GM12892 (cell line): ENCODE results near the gene FREM1.

Experiments used
- DNase-seq: peaks from one replicate; pipeline ENCODE4 v3.0.0; 2011; ENCODE audit not compliant: insufficient read length
- FAIRE-seq: peaks from 2 replicates; lab custom pipeline; 2011; peaks lifted over from hg19 to GRCh38; lab: Jason Lieb, UNC
- POLR2A ChIP-seq: IDR thresholded peaks from 2 replicates; pipeline ENCODE4 v1.6.1; 2011; ENCODE audit warnings: low read depth, low read length, control low read depth
- POLR2AphosphoS5 ChIP-seq: IDR thresholded peaks from 2 replicates; pipeline ENCODE4 v1.6.1; 2011; ENCODE audit warnings: low read depth, low read length, control low read depth
- TAF1 ChIP-seq: IDR thresholded peaks from 2 replicates; pipeline ENCODE4 v1.6.1; 2011; ENCODE audit warnings: low read depth, mild to moderate bottlenecking, control low read depth, low read length, borderline replicate concordance

Gene FREM1

DNA sequence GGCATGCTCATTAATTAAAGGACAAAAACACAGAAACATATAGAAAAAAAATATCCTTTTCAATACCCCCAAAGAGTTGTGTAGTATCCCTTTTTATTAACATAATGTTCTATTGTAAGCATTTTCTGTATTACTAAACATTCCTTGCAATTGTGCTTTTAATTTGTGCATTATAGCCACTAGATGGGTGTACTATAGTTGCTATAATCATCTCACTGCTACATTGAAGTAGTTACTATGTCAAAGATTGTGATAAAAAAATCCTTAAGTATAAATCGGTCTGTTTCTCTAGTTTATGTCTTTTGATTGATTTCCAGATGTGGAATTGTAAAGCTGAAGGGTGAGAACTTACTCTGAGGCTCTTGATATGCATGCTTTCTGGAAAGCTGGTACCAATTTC lies 21.4 kb downstream of the FREM1 start:
- no peak for FAIRE-seq
- no peak for DNase-seq
- TF ChIP-seq TAF1: no peak
- TF ChIP-seq POLR2AphosphoS5: no peak
- TF ChIP-seq POLR2A: no peak

- TF ChIP-seq POLR2A: no peak
- no peak for TF ChIP-seq TAF1
- no peak for TF ChIP-seq POLR2AphosphoS5
- FAIRE-seq (no peak), DNase-seq (no peak)
Observed at GRCh38 chr9:14888272-14888671, 22.0 kb downstream of the FREM1 start.

- DNase-seq (no peak), FAIRE-seq (no peak)
- TF ChIP-seq POLR2AphosphoS5: no peak
- TF ChIP-seq POLR2A: no peak
- no peak for TF ChIP-seq TAF1
Observed at GRCh38 chr9:14887149-14887548, 23.1 kb downstream of the FREM1 start.

GRCh38 chr9:14883310-14883944 lies 26.8 kb downstream of the FREM1 start:
- TF ChIP-seq POLR2A: no peak
- TF ChIP-seq TAF1: no peak
- TF ChIP-seq POLR2AphosphoS5: no peak
- FAIRE-seq (no peak), DNase-seq (no peak)

GRCh38 chr9:14882090-14882489 lies 28.1 kb downstream of the FREM1 start:
- no peak for FAIRE-seq
- TF ChIP-seq TAF1 (no peak), POLR2AphosphoS5 (no peak)
- DNase-seq: no peak

GRCh38 chr9:14881006-14881405 lies 29.2 kb downstream of the FREM1 start:
- FAIRE-seq: no peak
- TF ChIP-seq POLR2AphosphoS5 (no peak), POLR2A (no peak), TAF1 (no peak)
- no peak for DNase-seq

DNA sequence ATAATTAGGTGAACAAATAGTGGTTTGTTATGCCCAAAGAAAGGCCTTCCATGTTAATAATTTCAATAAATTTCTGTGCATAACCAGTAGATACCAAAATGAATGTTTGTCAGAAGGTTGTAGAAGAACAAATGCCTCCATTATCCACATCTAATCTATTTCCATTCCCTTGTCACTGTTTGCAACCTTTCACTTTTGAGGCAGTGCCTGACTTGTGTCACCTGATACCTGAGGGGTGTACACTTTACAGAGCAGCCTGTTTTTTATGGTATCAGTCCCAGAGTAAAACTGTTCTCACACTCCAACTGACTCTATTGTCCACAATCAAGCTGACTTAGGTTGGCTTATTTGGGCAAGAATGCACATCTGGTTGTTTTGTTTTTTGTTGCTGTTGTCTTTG lies 40.1 kb downstream of the FREM1 start:
- FAIRE-seq: no peak
- no peak for TF ChIP-seq TAF1
- no peak for TF ChIP-seq POLR2AphosphoS5
- TF ChIP-seq POLR2A: no peak
- DNase-seq: no peak

DNA sequence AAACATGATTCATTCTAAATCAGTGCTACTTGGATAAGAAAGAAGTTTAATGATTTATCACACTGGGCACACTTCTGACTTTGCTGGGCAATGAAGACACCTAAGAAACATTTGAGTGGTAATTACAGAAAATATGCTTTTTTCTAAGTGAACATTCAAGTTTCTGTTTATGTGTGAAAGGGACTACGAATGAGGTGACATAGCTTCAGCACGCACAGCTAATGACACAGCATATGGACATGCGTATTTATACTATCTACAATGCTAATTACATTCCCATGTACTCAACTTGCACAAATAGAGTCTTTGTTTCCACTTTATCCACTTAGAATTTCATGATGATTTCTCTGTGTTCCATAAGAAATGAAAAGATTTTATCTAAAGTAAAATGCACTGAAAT lies 40.6 kb downstream of the FREM1 start:
- no peak for DNase-seq
- no peak for TF ChIP-seq POLR2AphosphoS5
- TF ChIP-seq POLR2A: no peak
- no peak for FAIRE-seq

GRCh38 chr9:14868772-14869583 lies 41.2 kb downstream of the FREM1 start:
- FAIRE-seq: no peak
- DNase-seq: no peak
- TF ChIP-seq TAF1 (no peak), POLR2A (no peak), POLR2AphosphoS5 (no peak)

DNA sequence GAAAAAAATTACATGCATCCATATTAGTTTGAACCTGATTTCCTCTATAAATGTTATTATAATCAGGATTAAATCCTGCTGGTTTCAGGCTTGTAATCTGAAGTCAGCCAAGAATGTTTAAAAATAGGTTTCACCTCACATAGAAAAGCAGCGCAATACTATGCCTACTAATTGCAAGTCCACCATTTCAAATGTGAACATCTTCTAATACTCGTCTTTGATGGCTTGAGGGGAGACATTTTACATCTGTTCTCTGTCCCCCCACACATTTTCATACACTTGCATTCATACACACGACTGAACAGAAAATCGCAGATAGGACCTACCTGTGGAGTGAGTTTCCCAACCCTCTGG lies 41.8 kb downstream of the FREM1 start:
- FAIRE-seq (no peak), DNase-seq (no peak)
- TF ChIP-seq POLR2AphosphoS5 (no peak), TAF1 (no peak), POLR2A (no peak)

DNA sequence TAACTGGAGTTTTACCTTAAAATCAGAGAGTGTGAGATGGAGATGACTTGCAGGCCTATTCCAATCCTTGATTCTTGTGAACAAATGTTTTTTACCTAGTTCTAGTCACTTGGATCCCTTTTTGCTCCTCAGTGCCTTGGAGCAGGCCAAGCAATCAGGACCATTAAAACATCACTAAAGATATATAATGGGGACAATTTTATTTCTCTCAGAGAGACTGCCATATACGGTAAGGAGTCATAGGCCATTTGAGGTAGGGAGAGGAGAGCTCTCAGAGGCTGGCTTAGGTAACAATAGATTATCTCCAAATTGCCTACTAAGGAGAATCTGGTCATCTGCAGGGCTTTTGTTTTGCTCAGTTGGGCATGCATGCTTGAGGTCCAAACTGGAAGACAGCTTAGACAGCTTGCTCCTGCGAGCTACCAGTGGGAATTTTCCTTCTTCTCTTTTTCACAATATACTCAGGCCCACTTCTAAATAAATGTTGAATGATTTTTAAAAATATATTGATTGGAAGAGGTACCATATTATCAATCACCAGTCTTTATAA lies 44.0 kb downstream of the FREM1 start:
- FAIRE-seq (no peak), DNase-seq (no peak)
- TF ChIP-seq POLR2AphosphoS5: no peak
- TF ChIP-seq POLR2A: no peak
- no peak for TF ChIP-seq TAF1

- FAIRE-seq (no peak), DNase-seq (no peak)
- no peak for TF ChIP-seq TAF1
- TF ChIP-seq POLR2A: no peak
- no peak for TF ChIP-seq POLR2AphosphoS5
Observed at GRCh38 chr9:14864309-14864708, 45.9 kb downstream of the FREM1 start.
